ENCODE data around the gene PTCHD4.

DNA sequence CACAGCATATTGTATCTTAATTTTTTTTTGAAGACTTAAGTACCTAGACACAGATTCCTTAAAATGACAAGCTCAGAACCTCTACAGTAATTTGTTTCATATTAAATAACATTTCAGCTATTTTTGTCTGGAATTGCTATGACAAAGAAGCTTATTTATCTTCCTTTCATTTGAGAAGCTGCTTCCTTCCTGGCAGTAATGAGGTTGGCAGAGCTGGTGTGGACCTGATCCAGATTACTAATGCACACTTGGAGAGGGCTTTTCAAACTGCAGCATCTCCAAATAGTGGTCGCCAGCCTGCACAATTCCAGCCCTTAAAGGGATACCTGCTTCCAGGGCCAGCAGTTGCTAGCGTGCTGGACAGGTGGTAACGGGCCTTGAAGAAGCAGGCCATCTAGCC lies 12.1 kb downstream of the PTCHD4 start:
- TF ChIP-seq SUZ12 (IDR thresholded peaks at IDR 0.05; ENCODE audit: extremely low read depth, insufficient read depth, insufficient read length): no peak
- TF ChIP-seq ZNF274 (IDR thresholded peaks at IDR 0.05; ENCODE audit: low read depth, low read length): no peak

Data from NT2/D1 (cell line).